ENCODE results near the gene AIP.
"Not testable (repeated sequence)": the region's sequence is repeated elsewhere in the genome, so short reads cannot be mapped to it uniquely, and the experiment has no call there.

The AIP gene

DNA sequence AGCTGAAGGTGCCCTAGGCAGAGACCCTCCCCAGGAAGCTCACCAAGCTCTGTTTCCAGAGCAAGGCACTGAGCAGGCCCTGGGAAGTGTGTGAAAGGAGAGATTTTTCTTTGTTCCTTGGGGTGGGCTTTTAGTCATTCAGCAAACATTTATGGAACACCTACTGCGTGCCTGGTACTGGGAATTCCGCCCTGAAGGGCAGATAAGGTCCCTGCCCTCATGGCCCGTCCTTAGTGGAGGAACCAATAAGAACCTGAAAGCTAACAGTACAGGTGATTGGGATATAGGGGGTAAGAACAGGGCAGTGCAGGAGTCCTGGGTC is 17.7 kb upstream of the AIP start:
- TF ChIP-seq, protein P1, sequence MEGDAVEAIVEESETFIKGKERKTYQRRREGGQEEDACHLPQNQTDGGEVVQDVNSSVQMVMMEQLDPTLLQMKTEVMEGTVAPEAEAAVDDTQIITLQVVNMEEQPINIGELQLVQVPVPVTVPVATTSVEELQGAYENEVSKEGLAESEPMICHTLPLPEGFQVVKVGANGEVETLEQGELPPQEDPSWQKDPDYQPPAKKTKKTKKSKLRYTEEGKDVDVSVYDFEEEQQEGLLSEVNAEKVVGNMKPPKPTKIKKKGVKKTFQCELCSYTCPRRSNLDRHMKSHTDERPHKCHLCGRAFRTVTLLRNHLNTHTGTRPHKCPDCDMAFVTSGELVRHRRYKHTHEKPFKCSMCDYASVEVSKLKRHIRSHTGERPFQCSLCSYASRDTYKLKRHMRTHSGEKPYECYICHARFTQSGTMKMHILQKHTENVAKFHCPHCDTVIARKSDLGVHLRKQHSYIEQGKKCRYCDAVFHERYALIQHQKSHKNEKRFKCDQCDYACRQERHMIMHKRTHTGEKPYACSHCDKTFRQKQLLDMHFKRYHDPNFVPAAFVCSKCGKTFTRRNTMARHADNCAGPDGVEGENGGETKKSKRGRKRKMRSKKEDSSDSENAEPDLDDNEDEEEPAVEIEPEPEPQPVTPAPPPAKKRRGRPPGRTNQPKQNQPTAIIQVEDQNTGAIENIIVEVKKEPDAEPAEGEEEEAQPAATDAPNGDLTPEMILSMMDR (IDR thresholded peaks at IDR 0.05; ENCODE audit: low read depth, low read length, missing control alignments): no peak
- H3K4me3 ChIP-seq (ENCODE audit: low read depth, low read length): peak overlapping the region; percentile 74
- DNase-seq (ENCODE audit: low read depth): no peak

DNA sequence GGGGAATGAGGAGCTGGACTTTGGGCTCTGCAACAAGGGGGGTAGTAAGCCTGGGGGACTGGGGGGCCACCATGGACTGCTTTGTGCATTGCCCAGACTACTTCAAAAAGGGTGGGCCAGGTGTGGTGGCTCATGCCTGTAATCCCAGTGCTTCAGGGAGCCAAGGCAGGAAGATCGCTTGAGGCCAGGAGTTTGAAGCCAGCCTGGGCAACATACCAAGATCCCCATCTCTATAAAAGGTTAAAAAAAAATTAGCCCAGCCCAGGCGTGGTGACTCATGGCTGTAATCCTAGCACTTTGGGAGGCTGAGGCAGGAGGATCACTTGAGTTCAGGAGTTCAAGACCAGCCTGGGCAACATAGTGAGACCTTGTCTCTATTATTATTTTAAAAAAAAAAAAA is 17.3 kb upstream of the AIP start:
- H3K4me3 ChIP-seq (ENCODE audit: low read depth, low read length): peak overlapping the region; percentile 74

GRCh38 chr11:67466367-67466766 is 16.5 kb upstream of the AIP start:
- TF ChIP-seq, protein P1 (IDR thresholded peaks at IDR 0.05; ENCODE audit: low read depth, low read length, missing control alignments): no peak
- DNase-seq (ENCODE audit: low read depth): no peak
- no peak overlapping the region for H3K4me3 ChIP-seq (ENCODE audit: low read depth, low read length)

More for the DNA sequence above, 17.3 kb upstream of the AIP start:
- not testable (repeated sequence) for DNase-seq (ENCODE audit: low read depth)

- no peak overlapping the region; the same call in 1 of the 2 replicates for H3K4me3 ChIP-seq (ENCODE audit: low read depth, low read length)
These were observed 15.7 kb upstream of the AIP start for GRCh38 chr11:67466962-67467771.

GRCh38 chr11:67468056-67468455 is 14.8 kb upstream of the AIP start:
- H3K4me3 ChIP-seq (ENCODE audit: low read depth, low read length): peak overlapping the region; percentile 79
- no peak for DNase-seq (ENCODE audit: low read depth)
- TF ChIP-seq, protein P1 (IDR thresholded peaks at IDR 0.05; ENCODE audit: low read depth, low read length, missing control alignments): no peak

More at GRCh38 chr11:67466962-67467771, 15.7 kb upstream of the AIP start:
- no peak for DNase-seq (ENCODE audit: low read depth)
- TF ChIP-seq, protein P1 (IDR thresholded peaks at IDR 0.05; ENCODE audit: low read depth, low read length, missing control alignments): no peak

DNA sequence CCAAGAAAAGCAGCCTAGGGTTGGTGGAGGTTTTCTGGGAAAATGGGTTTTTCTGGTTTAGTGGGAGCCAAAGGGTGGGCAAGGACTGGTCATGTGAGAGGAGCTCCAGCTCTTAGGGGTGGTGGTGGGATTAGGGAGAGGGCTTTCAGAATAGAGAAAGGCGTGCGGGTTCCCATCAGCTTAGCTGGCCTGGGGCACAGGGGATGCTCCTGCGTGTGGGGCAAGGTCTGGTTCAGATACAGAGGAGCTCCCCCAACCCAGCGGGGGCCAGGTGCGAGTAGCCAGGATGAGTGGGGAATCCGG is 14.4 kb upstream of the AIP start:
- no peak for DNase-seq (ENCODE audit: low read depth)
- peak overlapping the region; percentile 79 for H3K4me3 ChIP-seq (ENCODE audit: low read depth, low read length)
- TF ChIP-seq, protein P1 (IDR thresholded peaks at IDR 0.05; ENCODE audit: low read depth, low read length, missing control alignments): no peak

GRCh38 chr11:67468759-67469507 is 13.9 kb upstream of the AIP start, which contains the start of gene TMEM134:
TMEM134 (minus strand) TSS chr11:67469251; CDS start chr11:67469192, 59 bp downstream.
- peak; percentile 76 for DNase-seq (ENCODE audit: low read depth)
- TF ChIP-seq, protein P1 (IDR thresholded peaks at IDR 0.05; ENCODE audit: low read depth, low read length, missing control alignments): peak; percentile 62
- peak within 1 kb of the TSS; percentile 79 for H3K4me3 ChIP-seq (ENCODE audit: low read depth, low read length)

Data from GM12864 (cell line).